Stimulated activated CD8-positive, alpha-beta memory T cell treated with anti-CD3 and anti-CD28 coated beads, Interleukin-12 subunit alpha, Interleukin-12 subunit beta, amount 100 ng/mL, for 24 hours (primary cell): Measurements from ENCODE around the gene KCTD21.
"Not testable (repeated sequence)": the region's sequence is repeated elsewhere in the genome, so short reads cannot be mapped to it uniquely, and the experiment has no call there.

ENCODE experiments used
- DNase-seq: peaks from one replicate; pipeline ENCODE4 v3.0.0-alpha.2; 2020; ENCODE audit errors: extremely low read depth

KCTD21 gene

DNA sequence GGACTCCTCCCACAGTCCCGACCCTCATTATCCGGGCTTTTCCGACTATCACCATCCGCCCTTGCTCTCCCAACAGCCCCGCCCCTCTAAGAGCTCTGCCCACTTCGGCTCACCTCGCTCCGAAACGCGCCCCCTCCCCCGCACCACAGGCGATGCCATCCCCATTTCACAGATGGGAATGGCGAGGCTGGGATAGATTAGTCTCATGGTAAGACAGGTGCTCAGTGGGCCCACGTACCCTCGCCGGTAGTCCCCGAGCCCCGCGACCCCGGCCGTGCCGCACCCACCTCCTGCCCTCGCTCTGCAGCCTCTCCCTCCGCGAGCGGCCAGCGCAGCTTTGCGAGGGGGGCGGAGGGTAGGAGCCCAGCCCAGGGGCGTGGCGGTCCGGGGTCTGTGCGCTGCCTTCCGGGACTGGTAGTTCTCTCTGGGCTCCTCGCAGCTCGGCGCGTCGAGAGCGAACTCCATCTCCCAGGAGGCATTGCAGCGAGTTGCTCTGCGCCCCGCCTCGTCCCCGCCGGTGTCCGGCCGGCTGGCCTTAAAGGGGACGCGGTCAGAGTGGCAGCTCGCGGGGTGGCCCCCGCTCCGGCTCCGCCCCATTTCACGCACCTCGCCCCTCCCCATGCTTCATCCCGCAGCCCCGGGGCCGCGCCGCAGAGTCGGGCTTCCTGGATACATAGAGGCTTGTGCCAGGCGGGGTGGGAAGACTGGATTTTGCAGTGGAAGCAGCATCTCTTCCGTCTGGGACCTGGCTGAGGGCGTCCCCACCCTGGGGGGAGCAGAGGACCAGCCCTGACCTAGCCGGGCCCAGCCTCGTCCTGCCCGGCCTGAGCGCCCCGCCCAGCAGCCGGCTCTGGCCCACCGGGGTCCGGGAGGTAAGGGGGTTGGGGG is at the start of gene KCTD21, which contains the start of gene USP35:
Gene KCTD21, minus strand, starts transcription at position 341 of the 888 bp plus-strand sequence. CDS start 14,072 bp downstream, outside the sequence.
Gene USP35, plus strand, starts transcription at position 634 of the 888 bp plus-strand sequence. CDS start 7,327 bp downstream, outside the sequence.
- peak; percentile 88 for DNase-seq

DNA sequence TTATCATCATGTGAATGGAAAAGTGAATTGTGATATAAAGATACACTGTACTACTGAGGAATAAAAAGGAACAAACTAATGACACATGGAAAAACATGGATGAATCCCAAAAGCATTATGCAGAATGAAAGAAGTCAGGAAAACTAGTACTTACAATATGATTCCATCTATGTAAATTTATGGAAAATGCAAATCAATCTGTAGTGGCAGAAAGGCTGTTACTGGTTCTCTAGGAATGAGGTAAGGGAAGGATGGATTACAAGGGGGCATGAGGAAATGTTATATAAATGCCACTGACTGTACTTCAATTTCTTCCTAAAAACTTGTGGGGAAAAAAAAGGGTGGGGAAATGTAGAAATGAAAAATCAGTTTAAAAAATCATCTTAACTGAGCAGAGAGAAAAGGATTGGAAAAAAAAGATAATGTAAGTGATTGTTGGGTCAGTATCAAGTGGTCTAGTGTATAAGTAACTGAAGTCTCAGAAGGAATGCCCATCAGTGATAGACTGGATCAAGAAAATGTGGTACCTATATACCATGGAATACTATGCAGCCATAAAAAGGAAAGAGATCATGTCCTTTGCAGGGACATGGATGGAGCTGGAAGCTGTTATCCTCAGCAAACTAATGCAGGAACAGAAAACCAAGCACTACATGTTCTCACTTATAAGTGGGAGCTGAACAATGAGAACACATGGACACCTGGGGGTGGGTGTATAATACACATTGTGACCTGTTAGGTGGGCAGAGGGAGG is 49.0 kb upstream of the KCTD21 start:
- DNase-seq = no peak

GRCh38 chr11:78234006-78234405 is 45.6 kb upstream of the KCTD21 start:
- no peak for DNase-seq

- DNase-seq = not testable (repeated sequence)
Measured at GRCh38 chr11:78233046-78233445, 44.6 kb upstream of the KCTD21 start.

DNA sequence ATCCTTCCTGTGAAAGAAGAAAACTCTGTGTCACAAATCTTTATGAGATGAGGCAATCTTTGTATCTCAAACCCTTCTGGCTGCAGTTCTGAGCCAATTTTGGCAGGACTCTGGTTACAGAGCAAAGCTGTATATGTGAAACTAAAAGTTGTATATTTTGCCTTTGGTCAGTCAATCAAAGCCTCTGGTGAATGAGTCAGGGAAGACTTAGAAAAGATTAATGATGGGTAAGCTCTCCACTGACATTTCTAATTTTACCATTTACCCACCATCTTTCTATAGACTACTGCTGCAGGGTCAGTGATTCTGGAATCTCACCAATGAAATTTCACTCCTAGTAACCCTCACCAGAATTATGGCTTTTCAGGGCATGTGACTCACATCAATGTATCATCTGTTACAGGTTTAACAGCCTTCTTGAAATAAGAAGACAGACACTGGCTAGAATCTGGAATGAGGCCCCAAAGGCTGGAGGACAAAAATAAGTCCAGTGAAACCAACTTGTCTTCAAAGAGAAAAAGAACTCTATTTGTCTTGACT is 43.6 kb upstream of the KCTD21 start:
- no peak for DNase-seq

GRCh38 chr11:78230161-78230877 is 41.9 kb upstream of the KCTD21 start:
- DNase-seq = no peak

DNA sequence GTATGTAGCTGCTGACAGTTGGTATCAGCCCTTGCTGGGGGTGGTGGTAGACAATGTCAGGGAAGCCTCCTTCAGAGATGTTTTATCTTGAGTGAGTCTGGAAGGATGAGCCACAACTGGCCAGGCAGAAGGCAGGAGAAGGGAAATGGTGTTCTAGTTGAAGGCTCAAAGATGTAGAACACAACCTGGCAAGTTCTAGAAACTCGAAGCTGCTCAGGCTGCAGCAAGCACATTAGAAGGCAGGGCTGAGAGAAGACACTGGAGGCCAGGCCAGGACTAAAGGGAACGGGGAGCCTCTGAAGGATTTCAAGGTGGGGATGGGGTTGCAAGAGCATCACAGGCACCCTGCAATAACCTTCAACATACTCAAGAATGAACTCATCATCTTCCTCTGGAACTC is 40.7 kb upstream of the KCTD21 start:
- no peak for DNase-seq

DNA sequence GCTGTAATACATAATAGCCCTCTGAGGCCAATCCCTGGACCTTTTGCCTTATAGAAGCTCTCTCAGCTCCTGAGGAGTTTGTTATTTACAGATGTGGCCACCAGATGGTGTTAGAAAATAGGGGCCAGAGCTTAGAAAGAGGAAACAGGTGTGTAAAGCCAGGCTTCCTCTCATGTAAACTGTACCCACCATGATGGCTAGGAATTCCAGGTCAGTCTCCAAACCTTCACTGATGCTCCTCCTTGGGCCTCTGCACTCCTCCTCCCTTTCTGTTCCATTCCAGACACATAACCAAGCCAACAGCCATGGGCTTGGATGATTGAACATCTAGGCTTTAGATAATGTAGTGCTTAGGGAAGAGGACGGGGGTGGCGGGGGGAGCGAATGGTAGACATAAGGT is 40.0 kb upstream of the KCTD21 start:
- DNase-seq = no peak

GRCh38 chr11:78227921-78228320 is 39.5 kb upstream of the KCTD21 start:
- no peak for DNase-seq

GRCh38 chr11:78226684-78227680 is 38.6 kb upstream of the KCTD21 start:
- no peak for DNase-seq

- no peak for DNase-seq
Measured at GRCh38 chr11:78224906-78225420, 36.5 kb upstream of the KCTD21 start.

DNA sequence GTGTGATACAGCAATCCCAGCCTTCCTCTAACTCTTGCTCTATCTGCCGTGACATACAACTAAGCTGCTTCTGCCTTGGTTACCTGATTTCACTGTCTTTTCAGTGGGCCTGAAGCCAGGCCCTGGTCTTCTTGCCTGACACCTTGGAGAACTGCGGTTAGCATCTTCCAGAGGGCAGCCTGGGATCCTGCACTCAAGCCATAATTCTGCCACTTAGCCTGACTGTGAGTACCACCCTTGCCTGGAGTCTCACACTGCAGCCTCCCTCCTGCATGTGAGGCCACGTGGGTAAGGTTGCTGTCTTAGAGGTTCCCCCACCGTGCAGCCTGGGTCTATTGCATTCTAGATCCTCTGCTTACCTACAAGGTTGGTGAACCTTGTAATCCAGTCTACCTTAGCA is 36.1 kb upstream of the KCTD21 start:
- DNase-seq = no peak

- DNase-seq = no peak
Measured at GRCh38 chr11:78223320-78223954, 35.0 kb upstream of the KCTD21 start.

DNA sequence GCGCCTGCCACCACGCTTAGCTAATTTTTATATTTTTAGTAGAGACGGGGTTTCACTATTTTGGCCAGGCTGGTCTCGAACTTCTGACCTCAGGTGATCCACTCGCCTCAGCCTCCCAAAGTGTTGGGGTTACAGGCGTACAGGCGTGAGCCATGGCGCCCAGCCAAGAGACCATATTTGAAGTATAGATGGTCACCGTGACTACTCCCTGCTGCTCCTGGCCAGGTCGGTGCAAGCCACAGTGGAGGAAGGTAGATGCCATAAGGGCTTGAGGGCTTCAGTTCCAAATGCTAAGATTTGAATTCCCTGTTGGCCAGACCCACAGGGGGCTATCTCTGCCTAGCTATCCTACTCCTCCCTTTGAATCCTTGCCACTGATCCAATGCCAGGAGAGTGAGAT is 34.3 kb upstream of the KCTD21 start:
- DNase-seq = not testable (repeated sequence)

- no peak for DNase-seq
Measured at GRCh38 chr11:78221396-78222315, 33.2 kb upstream of the KCTD21 start.

DNA sequence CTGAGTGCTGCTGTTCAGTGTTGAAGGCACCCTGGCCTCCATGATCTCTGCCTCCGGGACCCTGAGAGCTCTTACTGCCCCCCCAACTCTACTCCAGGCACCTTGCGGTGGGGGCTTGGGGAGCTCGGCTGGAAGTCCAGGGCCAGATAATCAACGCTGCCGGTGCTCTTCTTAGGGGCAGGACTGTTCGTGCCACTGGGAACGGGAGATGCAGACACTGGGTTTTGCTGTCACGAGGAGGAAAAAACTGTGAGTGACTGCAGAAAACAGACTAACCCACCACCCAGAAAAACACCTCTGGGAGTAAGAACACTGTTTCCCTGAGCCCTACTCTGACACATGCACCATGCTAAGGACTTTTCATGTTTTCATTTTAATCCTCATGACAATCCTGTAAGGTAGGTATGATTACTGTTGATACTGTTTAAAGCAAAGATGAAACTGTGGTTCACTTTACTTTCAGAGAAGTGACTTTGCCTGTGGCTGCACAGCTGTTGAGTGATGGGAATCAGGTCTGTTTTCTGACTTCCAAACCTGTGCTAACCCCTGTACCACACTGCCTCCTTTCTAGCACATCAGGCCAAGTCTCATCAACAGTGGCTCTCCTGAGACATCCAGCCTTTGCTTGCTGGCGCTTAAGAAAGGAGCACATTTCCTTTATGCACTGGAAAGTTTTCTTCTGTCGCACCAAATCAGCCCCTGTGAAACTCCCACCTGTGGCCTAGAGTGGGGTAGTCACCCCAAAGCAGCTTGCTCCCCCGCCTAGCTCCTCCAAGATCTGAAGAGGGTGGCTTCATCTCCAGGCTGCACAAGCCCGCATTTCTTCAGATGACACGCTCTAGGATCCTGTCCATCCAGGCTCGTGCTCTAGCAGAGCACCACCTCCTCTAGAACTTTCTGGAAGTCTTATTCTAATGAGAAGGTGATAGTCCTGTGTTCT is 32.1 kb upstream of the KCTD21 start:
- DNase-seq = no peak

- DNase-seq = no peak
Measured at GRCh38 chr11:78219493-78220217, 31.2 kb upstream of the KCTD21 start.
